ENCODE data around the gene VWDE. TPM values are rescaled to one million over a fixed set of nuclear protein-coding genes. Genes with fewer than 3 reads are reported as not detected.
"Not testable (repeated sequence)": the region's sequence is repeated elsewhere in the genome, so short reads cannot be mapped to it uniquely, and the experiment has no call there.

VWDE gene
- total RNA-seq, 1 donor from 2014 or later = 3.2 TPM

- H3K4me1 Mint-ChIP-seq (ENCODE audit: unreplicated experiment) = peaks cover 9% of the 10 kb centered on the region
- TF ChIP-seq CTCF (IDR thresholded peaks at IDR 0.05; ENCODE audit: unreplicated experiment) = no peak
- no peaks in the 10 kb centered on the region for H3K9me3 Mint-ChIP-seq (ENCODE audit: unreplicated experiment)
- H3K36me3 Mint-ChIP-seq (ENCODE audit: low read depth, unreplicated experiment) = no peaks in the 10 kb centered on the region
- H3K27ac Mint-ChIP-seq (ENCODE audit: unreplicated experiment) = no peak overlapping the region
- peaks cover 4% of the 10 kb centered on the region for H3K27me3 Mint-ChIP-seq (ENCODE audit: unreplicated experiment)
- DNase-seq (ENCODE audit: low spot score) = no peak
- H3K4me3 Mint-ChIP-seq (ENCODE audit: unreplicated experiment) = no peak overlapping the region
Observed at GRCh38 chr7:12415072-12415471, 11.4 kb upstream of the VWDE start.

- Mint-ChIP-seq H3K9me3 (ENCODE audit: unreplicated experiment) (no peaks in the 10 kb centered on the region), H3K4me3 (ENCODE audit: unreplicated experiment) (no peak overlapping the region), H3K27ac (ENCODE audit: unreplicated experiment) (no peak overlapping the region), H3K27me3 (ENCODE audit: unreplicated experiment) (no peaks in the 10 kb centered on the region), H3K36me3 (ENCODE audit: low read depth, unreplicated experiment) (no peaks in the 10 kb centered on the region), H3K4me1 (ENCODE audit: unreplicated experiment) (no peaks in the 10 kb centered on the region)
- TF ChIP-seq CTCF (IDR thresholded peaks at IDR 0.05; ENCODE audit: unreplicated experiment) = no peak
- DNase-seq (ENCODE audit: low spot score) = no peak
Observed at GRCh38 chr7:12412407-12412806, 8.7 kb upstream of the VWDE start.

GRCh38 chr7:12410523-12410922 is 6.9 kb upstream of the VWDE start:
- TF ChIP-seq CTCF (IDR thresholded peaks at IDR 0.05; ENCODE audit: unreplicated experiment) = no peak
- Mint-ChIP-seq H3K27me3 (ENCODE audit: unreplicated experiment) (peaks cover 1% of the 10 kb centered on the region), H3K36me3 (ENCODE audit: low read depth, unreplicated experiment) (no peaks in the 10 kb centered on the region), H3K9me3 (ENCODE audit: unreplicated experiment) (no peaks in the 10 kb centered on the region), H3K27ac (ENCODE audit: unreplicated experiment) (no peak overlapping the region), H3K4me1 (ENCODE audit: unreplicated experiment) (no peaks in the 10 kb centered on the region), H3K4me3 (ENCODE audit: unreplicated experiment) (no peak overlapping the region)
- no peak for DNase-seq (ENCODE audit: low spot score)

GRCh38 chr7:12409097-12409711 is 5.5 kb upstream of the VWDE start:
- TF ChIP-seq CTCF (IDR thresholded peaks at IDR 0.05; ENCODE audit: unreplicated experiment) = no peak
- DNase-seq (ENCODE audit: low spot score) = no peak
- H3K4me3 Mint-ChIP-seq (ENCODE audit: unreplicated experiment) = no peak overlapping the region
- H3K27ac Mint-ChIP-seq (ENCODE audit: unreplicated experiment) = no peak overlapping the region
- no peaks in the 10 kb centered on the region for H3K9me3 Mint-ChIP-seq (ENCODE audit: unreplicated experiment)
- H3K4me1 Mint-ChIP-seq (ENCODE audit: unreplicated experiment) = no peaks in the 10 kb centered on the region
- H3K36me3 Mint-ChIP-seq (ENCODE audit: low read depth, unreplicated experiment) = no peaks in the 10 kb centered on the region
- peaks cover 1% of the 10 kb centered on the region for H3K27me3 Mint-ChIP-seq (ENCODE audit: unreplicated experiment)

- H3K27me3 Mint-ChIP-seq (ENCODE audit: unreplicated experiment); H3K4me3 Mint-ChIP-seq (ENCODE audit: unreplicated experiment); H3K9me3 Mint-ChIP-seq (ENCODE audit: unreplicated experiment); DNase-seq (ENCODE audit: low spot score); H3K36me3 Mint-ChIP-seq (ENCODE audit: low read depth, unreplicated experiment); H3K27ac Mint-ChIP-seq (ENCODE audit: unreplicated experiment); H3K4me1 Mint-ChIP-seq (ENCODE audit: unreplicated experiment): not testable (repeated sequence)
Observed at GRCh38 chr7:12407652-12408051, 4.0 kb upstream of the VWDE start.
